Gastroesophageal sphincter (tissue), 4 donors: Measurements from ENCODE around the gene DOCK4. TPM values are rescaled to one million over a fixed set of nuclear protein-coding genes. Genes with fewer than 3 reads are reported as not detected.
"Not testable (repeated sequence)": the region's sequence is repeated elsewhere in the genome, so short reads cannot be mapped to it uniquely, and the experiment has no call there.

Source experiments
- ATAC-seq: fragments of 150-250 bp; one replicate; pipeline ENCODE4 v1.9.1; 2016; ENCODE audit warnings: mild to moderate bottlenecking, moderate library complexity
- H3K27ac ChIP-seq, 4 donors: fragments of 200-600 bp; sonication (generic) in 3 of 4; 1 replicate in 3 of 4; 2 replicates in 1 of 4; pipeline ENCODE4 v1.5.1; 2016 to 2019
- H3K27me3 ChIP-seq: fragments of 200-600 bp; sonication (generic); one replicate; pipeline ENCODE4 v1.5.1; 2019
- H3K36me3 ChIP-seq, 2 donors: fragments of 200-600 bp; sonication (generic); one replicate each; pipeline ENCODE4 v1.5.1; 2019; ENCODE audit warnings: control low read depth in 1 of 2
- H3K4me1 ChIP-seq, 3 donors: fragments of 200-600 bp; sonication (generic); 1 replicate in 2 of 3; 2 replicates in 1 of 3; pipeline ENCODE4 v1.5.1; 2016 to 2019; ENCODE audit warnings: control low read depth in 2 of 3
- H3K4me3 ChIP-seq, 2 donors: fragments of 200-600 bp; sonication (generic); one replicate each; pipeline ENCODE4 v1.5.1; 2019; ENCODE audit warnings: mild to moderate bottlenecking in 1 of 2, moderate library complexity in 1 of 2
- H3K9me3 ChIP-seq, 3 donors: fragments of 200-600 bp; sonication (generic); one replicate each; pipeline ENCODE4 v1.5.1; 2017 to 2019; ENCODE audit warnings: control low read depth in 2 of 3
- EP300 ChIP-seq: sonication (generic); formaldehyde crosslinking; IDR thresholded peaks from one replicate; pipeline ENCODE4 v1.6.1; 2017; ENCODE audit warnings: antibody characterized with exemption, mild to moderate bottlenecking
- POLR2A ChIP-seq, 2 donors: fragments of 450-650 bp; IDR thresholded peaks; one replicate each; pipeline ENCODE4 v1.6.1; 2017; ENCODE audit warnings: antibody characterized with exemption in 2 of 2, mild to moderate bottlenecking in 2 of 2, moderate library complexity in 1 of 2
- POLR2AphosphoS5 ChIP-seq: sonication (generic); formaldehyde crosslinking; IDR thresholded peaks from one replicate; pipeline ENCODE4 v1.6.1; 2017; ENCODE audit warnings: antibody characterized with exemption
- WGBS, 2 donors: methylation state at CpG; one replicate each; pipeline ENCODE4 v1.1.5; 2018; ENCODE audit warnings: low coverage in 1 of 2; 5-methylcytosine and 5-hydroxymethylcytosine counted together
- total RNA-seq, 4 donors: library from RNA; depleted of rRNA; stranded (reverse); fragments of >200 nt; gene quantifications; one replicate each; pipeline ENCODE4 v1.1.0, GENCODE V29; 2016
- TF ChIP-seq, protein P1 (sequence below), 4 experiments: fragments of 200-600 bp in 2 of 4; fragments of 450-650 bp in 2 of 4; sonication (generic) in 1 of 4; IDR thresholded peaks; one replicate each; pipeline ENCODE4 v1.5.1; 2017 to 2019; ENCODE audit warnings: antibody characterized with exemption in 4 of 4, mild to moderate bottlenecking in 2 of 4, moderate library complexity in 2 of 4

Gene DOCK4
- total RNA-seq, 4 donors from 2014 or later = 14.0 to 34.1 (median 24.2) TPM

DNA sequence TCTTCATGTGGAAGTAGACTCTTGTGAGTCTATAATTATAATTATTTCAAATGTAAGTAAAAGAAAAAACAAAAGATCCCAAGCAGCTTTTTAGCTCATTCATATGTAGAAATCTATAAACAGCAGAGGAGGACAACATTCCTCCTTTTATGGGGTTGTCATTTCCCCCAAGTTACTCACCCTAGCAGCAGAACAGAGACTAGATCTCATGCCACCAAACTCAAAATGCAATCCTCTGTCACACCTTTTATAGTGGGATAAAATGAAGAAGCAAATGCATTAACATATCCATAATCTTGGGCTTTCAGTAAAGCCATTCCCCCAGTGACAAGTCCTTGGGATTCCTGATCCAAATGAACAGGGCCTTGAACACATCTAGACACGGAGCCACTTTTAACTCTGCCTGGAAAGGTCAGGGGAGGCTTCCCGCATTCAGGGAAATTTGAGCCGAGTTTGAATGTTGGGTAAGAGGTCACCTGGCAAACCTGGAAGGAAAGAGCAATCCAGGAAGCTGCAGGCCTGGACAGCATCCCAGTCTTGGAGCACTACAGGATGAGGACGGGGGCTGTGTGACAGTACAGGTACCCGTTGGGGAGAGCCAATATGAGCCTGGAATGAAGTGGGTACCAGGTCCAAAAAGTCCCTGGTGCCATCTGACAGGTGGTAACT lies 76.4 kb downstream of the DOCK4 start:
- WGBS, 2 donors = 58% methylated on average over 5 of the region's 5 CpGs; no CpG with 5 or more reads in 1 of the 2 donors
- peak; percentile 36 for ATAC-seq
- H3K4me3 ChIP-seq = no peak overlapping the region

DNA sequence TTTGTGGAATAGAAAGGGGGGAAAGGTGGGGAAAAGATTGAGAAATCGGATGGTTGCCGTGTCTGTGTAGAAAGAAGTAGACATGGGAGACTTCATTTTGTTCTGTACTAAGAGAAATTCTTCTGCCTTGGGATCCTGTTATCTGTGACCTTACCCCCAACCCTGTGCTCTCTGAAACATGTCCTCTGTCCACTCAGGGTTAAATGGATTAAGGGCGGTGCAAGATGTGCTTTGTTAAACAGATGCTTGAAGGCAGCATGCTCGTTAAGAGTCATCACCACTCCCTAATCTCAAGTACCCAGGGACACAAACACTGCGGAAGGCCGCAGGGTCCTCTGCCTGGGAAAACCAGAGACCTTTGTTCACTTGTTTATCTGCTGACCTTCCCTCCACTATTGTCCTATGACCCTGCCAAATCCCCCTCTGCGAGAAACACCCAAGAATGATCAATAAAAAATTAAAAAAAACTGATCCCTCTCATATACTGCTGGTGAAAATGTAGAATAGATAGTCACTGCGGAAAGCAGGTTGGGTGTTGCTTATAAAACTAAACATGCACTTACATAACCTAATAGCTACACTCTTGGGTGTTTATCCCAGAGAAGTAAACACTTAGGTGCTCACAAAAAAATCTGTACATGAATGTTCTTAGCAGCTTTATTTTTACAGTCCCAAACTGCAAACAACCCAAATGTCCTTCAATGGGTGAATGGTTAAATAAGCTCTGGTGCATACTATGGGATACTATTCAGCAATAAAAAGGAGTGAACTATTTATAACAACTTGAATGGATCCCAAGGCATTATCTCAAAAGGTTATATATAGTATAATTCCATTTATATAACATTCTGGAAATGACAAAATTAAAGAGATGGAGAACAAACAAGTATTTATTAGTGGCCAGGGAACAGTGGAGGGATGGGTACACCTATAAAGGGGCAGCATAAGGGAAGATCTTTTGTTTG lies 77.5 kb downstream of the DOCK4 start:
- not testable (repeated sequence) for ATAC-seq

More for the DNA sequence above, 76.4 kb downstream of the DOCK4 start:
- no peak for TF ChIP-seq EP300
- peak; percentile 56 for TF ChIP-seq POLR2AphosphoS5
- Histone ChIP-seq H3K27ac (peak overlapping the region in 3 of 4 donors; percentile 23 to 39 (median 32)), H3K36me3 (no peaks in the 10 kb centered on the region), H3K9me3 (no peaks in the 10 kb centered on the region), H3K27me3 (no peaks in the 10 kb centered on the region), H3K4me1 (peaks cover 0 to 42% (median 5%) of the 10 kb centered on the region in 3 donors)

DNA sequence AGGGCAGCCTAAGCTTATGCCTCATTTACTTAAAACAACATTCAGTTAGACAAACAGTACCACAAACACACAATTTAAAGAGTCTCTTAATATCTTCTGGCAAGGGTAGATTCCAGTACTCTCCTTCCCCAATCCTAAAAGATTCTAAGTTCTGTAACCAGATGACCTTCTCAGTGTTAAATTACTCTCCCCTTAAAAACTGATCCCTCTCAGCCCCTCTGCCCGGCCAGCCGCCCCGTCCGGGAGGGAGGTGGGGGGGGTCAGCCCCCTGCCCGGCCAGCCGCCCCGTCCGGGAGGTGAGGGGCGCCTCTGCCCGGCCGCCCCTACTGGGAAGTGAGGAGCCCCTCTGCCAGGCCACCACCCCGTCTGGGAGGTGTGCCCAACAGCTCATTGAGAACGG lies 78.2 kb downstream of the DOCK4 start:
- H3K4me1 ChIP-seq = peaks cover 0 to 36% (median 5%) of the 10 kb centered on the region in 3 donors
- not testable (repeated sequence) for H3K4me3 ChIP-seq, H3K27ac ChIP-seq, ATAC-seq, H3K9me3 ChIP-seq, H3K27me3 ChIP-seq, H3K36me3 ChIP-seq
- no CpG with 5 or more reads among the region's 13 CpGs for WGBS, 2 donors

More for the DNA sequence above, 77.5 kb downstream of the DOCK4 start:
- Histone ChIP-seq H3K27ac (peak overlapping the region in 1 of 4 donors; percentile 39), H3K4me1 (peaks cover 0 to 42% (median 5%) of the 10 kb centered on the region in 3 donors)
- H3K4me3 ChIP-seq, H3K9me3 ChIP-seq, H3K27me3 ChIP-seq, H3K36me3 ChIP-seq: not testable (repeated sequence)
- 60 to 80% methylated on average over 1 to 2 of the region's 8 CpGs for WGBS, 2 donors

DNA sequence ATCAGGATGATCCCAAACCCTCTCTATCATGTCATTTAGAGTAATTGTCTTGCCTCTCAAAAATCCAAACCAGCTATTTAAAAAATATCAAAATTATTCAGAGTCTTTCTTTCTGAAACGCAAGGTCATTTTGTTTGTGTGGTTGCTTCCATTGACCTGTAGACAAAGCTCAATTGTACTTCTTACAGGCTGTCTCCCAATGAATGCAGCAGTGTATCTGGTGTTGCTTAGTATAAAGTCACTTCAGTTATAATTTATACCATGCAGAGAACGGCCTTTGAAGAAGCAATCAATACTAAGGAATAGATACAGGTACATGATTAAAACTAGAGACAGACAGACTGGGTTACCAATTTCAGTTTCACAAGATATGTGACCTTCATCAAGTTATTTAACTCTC lies 80.9 kb downstream of the DOCK4 start:
- Histone ChIP-seq H3K27ac (no peak overlapping the region), H3K27me3 (no peaks in the 10 kb centered on the region), H3K4me1 (peaks cover 0 to 15% (median 5%) of the 10 kb centered on the region in 3 donors), H3K36me3 (no peaks in the 10 kb centered on the region), H3K9me3 (no peaks in the 10 kb centered on the region), H3K4me3 (no peak overlapping the region)
- WGBS, 2 donors = 83 to 90% methylated on average over 2 of the region's 2 CpGs
- no peak for ATAC-seq
- TF ChIP-seq POLR2AphosphoS5 = no peak
- TF ChIP-seq, protein P1, sequence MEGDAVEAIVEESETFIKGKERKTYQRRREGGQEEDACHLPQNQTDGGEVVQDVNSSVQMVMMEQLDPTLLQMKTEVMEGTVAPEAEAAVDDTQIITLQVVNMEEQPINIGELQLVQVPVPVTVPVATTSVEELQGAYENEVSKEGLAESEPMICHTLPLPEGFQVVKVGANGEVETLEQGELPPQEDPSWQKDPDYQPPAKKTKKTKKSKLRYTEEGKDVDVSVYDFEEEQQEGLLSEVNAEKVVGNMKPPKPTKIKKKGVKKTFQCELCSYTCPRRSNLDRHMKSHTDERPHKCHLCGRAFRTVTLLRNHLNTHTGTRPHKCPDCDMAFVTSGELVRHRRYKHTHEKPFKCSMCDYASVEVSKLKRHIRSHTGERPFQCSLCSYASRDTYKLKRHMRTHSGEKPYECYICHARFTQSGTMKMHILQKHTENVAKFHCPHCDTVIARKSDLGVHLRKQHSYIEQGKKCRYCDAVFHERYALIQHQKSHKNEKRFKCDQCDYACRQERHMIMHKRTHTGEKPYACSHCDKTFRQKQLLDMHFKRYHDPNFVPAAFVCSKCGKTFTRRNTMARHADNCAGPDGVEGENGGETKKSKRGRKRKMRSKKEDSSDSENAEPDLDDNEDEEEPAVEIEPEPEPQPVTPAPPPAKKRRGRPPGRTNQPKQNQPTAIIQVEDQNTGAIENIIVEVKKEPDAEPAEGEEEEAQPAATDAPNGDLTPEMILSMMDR (IDR thresholded peaks at IDR 0.05) = no peak

GRCh38 chr7:112124061-112124766 lies 82.0 kb downstream of the DOCK4 start:
- no peak overlapping the region for H3K27ac ChIP-seq
- TF ChIP-seq EP300 (no peak), POLR2AphosphoS5 (no peak), POLR2A (IDR thresholded peaks at IDR 0.05) (no peak)
- TF ChIP-seq, protein P1 (IDR thresholded peaks at IDR 0.05) = no peak
- H3K4me3 ChIP-seq = no peak overlapping the region
- no peaks in the 10 kb centered on the region for H3K27me3 ChIP-seq
- WGBS, 2 donors = 88 to 93% methylated on average over 8 to 9 of the region's 9 CpGs
- ATAC-seq = peak; percentile 34
- no peaks in the 10 kb centered on the region for H3K36me3 ChIP-seq
- peaks cover 0 to 5% (median 0%) of the 10 kb centered on the region in 3 donors for H3K4me1 ChIP-seq
- no peaks in the 10 kb centered on the region for H3K9me3 ChIP-seq

DNA sequence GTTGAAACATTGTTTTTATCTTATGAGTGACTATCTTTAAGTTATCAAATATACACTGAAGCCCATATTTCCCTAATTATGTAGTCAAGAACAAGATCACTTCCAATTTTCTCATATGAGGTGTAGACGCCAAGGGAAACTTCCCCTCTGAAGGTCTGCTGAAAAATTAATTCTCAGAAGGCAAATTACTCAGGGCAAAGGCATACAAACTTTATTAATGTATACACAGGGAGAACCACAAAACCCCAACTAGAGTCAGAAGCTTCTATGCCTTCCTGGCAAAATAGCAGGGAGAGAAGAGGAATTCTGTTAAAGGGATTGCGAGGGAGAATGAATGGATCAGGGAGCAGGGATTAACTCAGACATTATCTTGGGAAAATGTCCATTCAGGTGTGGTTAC lies 83.4 kb downstream of the DOCK4 start:
- no peak overlapping the region for H3K27ac ChIP-seq
- WGBS, 2 donors = 83% methylated on average over 2 of the region's 2 CpGs; no CpG with 5 or more reads in 1 of the 2 donors

More for the DNA sequence above, 83.4 kb downstream of the DOCK4 start:
- no peak overlapping the region for H3K4me3 ChIP-seq
- H3K36me3 ChIP-seq = no peaks in the 10 kb centered on the region
- H3K4me1 ChIP-seq = no peaks in the 10 kb centered on the region
- H3K27me3 ChIP-seq = no peaks in the 10 kb centered on the region
- TF ChIP-seq, protein P1 (IDR thresholded peaks at IDR 0.05) = no peak
- TF ChIP-seq POLR2A (IDR thresholded peaks at IDR 0.05) (no peak), EP300 (no peak), POLR2AphosphoS5 (no peak)
- no peaks in the 10 kb centered on the region for H3K9me3 ChIP-seq
- ATAC-seq = no peak
